Activated CD4-positive, alpha-beta T cell treated with anti-CD3 and anti-CD28 coated beads, Interleukin-2, amount 50 U/mL, for 1 hour (primary cell): ENCODE results near the gene GAL3ST3.
"Not testable (repeated sequence)": the region's sequence is repeated elsewhere in the genome, so short reads cannot be mapped to it uniquely, and the experiment has no call there.

Experiments
- DNase-seq: peaks from one replicate; pipeline ENCODE4 v3.0.0-alpha.2; 2020

Gene GAL3ST3

DNA sequence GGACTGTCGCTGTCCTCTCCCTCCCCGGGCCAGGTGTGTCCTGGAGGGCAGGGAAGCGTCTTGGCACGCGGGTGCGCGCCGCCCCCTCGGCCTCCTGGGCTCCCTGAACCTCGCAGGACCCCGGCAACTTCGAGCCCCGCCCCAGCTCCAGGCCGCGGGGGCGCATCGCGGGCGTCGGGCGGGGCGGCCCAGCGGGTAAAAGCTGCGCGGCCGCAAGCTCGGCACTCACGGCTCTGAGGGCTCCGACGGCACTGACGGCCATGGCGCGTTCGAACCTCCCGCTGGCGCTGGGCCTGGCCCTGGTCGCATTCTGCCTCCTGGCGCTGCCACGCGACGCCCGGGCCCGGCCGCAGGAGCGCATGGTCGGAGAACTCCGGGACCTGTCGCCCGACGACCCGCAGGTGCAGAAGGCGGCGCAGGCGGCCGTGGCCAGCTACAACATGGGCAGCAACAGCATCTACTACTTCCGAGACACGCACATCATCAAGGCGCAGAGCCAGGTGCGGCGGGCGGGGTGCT, 37.1 kb downstream of the GAL3ST3 start, which contains the start of gene CST6:
Gene CST6, plus strand, starts transcription at position 224 of the 519 bp plus-strand sequence. Its CDS starts 37 bp downstream, at position 261.
- DNase-seq: no peak

- DNase-seq: no peak
Observed at GRCh38 chr11:66011239-66011784, 37.6 kb downstream of the GAL3ST3 start.

DNA sequence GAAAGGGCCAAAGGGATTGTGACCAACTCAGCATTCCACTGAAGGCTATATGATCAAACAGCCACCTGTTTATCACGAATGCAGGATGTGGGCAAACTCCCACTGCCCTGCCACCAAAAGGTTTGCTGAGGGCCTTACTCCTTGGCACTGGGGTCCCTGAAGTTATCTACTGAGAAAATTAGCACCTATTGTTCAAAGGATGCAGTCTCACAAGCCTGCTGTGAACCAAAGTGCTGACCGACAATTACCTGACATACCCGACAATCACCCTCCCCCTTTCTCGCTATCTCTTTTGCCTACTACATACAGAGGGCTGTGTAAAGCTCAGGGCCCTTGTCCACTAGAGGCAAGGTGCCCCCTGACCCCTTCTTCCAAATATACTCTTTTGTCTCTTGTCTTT, 38.9 kb downstream of the GAL3ST3 start:
- DNase-seq: not testable (repeated sequence)

- no peak for DNase-seq
Observed at GRCh38 chr11:66008468-66009101, 40.4 kb downstream of the GAL3ST3 start.

DNA sequence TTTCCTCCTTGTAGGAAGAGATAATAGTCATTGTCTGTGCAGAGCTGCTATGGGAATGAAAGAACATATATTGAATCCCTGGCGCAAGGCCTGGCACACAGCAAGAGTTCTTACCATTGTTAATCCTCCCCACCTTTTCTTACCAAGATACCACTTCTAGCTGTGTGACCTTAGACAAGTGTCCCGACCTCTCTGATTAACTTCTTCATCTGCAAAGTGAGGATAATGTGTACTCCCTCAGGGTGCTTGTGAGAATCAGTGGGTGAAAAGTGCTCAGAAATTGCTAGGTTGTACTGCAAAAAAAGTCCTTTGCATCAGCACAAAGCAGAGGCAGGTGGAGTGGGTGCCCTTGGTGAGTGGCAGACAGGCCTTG, 40.9 kb downstream of the GAL3ST3 start:
- DNase-seq: no peak

GRCh38 chr11:66007201-66007634, 41.7 kb downstream of the GAL3ST3 start:
- DNase-seq: no peak

DNA sequence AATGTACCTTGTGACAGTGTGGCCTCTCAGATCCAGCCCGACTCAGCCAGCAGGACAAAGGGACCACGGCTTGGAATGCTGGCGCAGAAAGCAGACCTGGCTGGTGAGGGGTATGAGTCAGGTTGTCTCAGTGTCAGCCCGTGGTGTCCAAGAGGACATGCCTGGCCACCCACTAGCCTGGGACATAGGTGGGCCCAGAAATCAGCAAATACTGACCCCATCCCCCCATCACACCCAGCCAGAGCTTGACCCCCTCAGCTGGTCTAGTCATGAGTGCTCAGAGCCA, 42.1 kb downstream of the GAL3ST3 start:
- no peak for DNase-seq

- DNase-seq: no peak
Observed at GRCh38 chr11:66006134-66006890, 42.6 kb downstream of the GAL3ST3 start.

GRCh38 chr11:66004186-66004585, 44.8 kb downstream of the GAL3ST3 start:
- no peak for DNase-seq

GRCh38 chr11:66003291-66003690, 45.7 kb downstream of the GAL3ST3 start:
- no peak for DNase-seq

DNA sequence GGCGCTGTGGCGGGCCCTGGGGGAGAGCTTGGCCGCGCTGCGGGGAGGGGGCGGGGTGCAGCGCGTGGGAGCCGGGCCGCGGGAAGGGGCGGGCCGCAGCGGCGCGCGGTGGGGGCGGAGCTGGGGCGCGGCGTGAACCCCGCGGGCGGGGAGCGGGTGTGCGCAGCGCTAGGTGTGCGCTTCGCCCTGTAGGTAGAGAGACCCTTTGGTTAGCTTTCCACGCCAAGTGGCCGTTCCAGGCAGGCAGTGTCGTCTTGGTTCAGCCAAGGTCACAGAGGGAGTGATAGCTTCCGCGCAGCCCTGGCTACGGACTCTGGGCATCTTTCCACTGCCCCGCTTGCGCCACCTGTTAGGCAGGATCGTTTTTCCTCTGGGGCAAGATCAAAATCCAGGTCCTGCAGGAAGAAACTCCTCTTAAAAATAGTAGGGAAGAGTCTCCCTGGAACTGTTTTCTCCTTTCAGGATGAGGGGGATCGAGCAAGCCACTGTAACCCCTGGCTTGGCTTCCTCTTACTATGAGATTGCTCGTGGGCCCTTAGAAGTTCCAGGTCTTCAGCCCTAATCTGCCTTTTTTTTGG, 46.2 kb downstream of the GAL3ST3 start:
- no peak for DNase-seq

GRCh38 chr11:66001942-66002647, 46.9 kb downstream of the GAL3ST3 start, which contains the start of the genes BANF1 and EIF1AD:
BANF1 (plus strand) TSS chr11:66002503; CDS start chr11:66003251, 748 bp downstream.
EIF1AD (minus strand) TSS chr11:66002157; CDS start chr11:66000389, 1,768 bp downstream.
- DNase-seq: peak; percentile 87

DNA sequence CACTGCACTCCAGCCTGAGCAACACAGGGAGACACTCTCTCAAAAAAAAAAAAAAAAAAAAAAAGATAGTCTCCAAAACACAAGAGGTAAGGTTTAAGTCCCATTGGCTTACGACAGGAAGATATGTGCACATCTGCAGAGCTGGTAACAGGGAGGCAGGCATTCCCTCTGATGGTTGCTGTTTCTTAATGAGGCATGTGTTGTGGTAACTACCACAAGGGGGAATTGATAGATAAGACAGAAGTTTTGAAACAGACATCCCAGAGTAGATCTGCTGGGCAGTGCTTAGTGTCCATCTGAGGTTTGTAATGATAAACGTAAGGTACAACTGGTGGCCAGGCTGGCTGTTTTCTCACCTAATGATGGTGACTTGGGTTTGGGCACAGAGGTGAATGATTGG, 51.7 kb downstream of the GAL3ST3 start:
- no peak for DNase-seq

- no peak for DNase-seq
Observed at GRCh38 chr11:65992056-65992455, 56.9 kb downstream of the GAL3ST3 start.
